HCEC 1CT (cell line): ENCODE measurements around the gene SYT14.
"Not testable (repeated sequence)": the region's sequence is repeated elsewhere in the genome, so short reads cannot be mapped to it uniquely, and the experiment has no call there.

Source experiments
- DNase-seq: peaks from one replicate; pipeline ENCODE4 v3.0.0-alpha.2; 2017

SYT14 gene

DNA sequence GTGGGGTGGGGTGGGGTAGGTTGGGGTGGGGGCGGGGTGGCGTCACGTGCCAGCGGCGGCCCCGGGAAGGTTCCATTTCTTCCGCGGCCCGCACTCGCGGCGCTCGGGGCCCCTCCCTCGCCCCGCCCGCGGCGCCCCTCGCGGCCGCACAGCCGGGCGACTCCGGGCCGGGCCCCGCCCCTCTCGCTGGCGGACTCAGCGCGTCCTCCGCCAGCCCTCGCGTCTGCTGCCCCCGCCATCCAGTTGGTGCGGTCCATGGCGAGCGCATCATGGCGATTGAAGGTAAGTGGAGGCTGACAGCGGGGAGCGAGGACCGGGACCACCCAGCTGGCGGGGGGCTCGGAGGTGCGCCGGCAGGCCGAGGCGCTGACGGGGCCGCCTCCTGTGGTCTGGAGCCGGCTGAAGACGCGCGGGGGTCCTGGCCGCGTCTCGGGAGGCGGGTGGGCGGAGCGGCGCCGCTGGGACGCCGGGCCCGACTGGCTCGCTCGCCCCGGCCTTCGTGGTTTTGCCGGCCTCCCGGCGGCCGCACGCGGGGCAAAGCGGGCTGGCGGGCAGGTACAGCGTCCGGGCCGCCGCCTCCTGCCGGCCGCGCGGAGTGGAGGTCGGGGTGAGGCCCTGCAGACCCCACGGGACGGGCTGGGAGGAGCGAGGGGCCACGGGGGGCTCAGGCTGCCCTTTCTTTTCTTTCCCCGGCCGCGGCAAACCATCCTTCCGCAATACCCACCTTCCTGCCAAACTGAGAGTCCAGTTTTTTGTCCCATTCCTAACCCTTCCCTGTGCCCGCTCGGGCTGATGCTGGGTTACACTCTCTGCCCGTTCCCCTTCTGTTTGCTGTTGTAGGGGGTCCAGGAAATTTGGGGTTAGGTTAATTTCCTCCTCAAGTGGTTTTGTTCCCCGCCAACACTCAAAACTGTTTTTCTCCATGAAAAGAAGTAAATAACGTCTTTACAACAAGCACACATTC, at the start of gene SYT14:
TSS of gene SYT14 (plus strand) at position 222 of the 964 bp plus-strand sequence. CDS start at position 270, 48 bp downstream.
- DNase-seq, result no peak

DNA sequence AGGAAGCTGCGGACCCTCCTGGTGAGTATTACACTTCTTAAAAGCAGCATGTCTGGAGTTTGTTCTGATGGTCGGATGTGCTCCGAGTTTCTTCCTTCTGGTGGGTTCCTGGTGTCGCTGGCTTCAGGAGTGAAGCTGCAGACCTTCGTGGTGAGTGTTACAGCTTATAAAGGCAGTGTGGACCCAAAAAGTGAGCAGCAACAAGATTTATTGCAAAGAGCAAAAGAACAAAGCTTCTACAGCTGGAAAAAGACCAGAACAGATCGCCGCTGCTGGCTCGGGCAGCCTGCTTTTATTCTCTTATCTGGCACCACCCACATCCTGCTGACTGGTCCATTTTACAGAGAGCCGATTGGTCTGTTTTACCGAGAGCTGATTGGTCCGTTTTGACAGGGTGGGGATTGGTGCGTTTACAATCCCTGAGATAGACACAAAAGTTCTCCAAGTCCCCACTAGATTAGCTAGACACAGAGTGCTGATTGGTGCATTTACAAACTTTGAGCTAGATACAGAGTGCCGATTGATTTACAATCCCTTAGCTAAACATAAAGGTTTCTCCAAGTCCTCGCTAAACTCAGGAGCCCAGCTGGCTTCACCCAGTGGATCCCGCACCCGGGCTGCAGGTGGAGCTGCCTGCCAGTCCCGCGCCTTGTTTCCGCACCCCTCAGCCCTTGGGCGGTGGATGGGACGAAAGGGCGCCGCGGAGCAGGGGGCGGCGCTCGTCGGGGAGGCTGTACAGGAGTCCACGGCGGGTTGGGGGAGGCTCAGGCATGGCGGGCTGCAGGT, 49.5 kb upstream of the SYT14 start:
- DNase-seq, result not testable (repeated sequence)

DNA sequence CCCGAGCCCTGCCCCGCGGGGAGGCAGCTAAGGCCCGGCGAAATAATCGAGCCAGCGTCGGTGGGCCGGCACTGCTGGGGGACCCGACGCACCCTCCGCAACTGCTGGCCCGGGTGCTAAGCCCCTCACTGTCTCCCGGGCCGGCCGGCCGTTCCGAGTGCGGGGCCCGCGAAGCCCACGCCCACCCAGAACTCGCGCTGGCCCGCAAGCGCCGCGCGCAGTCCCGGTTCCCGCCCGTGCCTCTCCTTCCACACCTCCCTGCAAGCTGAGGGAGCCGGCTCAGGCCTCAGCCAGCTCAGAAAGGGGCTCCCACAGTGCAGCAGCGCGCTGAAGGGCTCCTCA, 49.0 kb upstream of the SYT14 start:
- no peak for DNase-seq

DNA sequence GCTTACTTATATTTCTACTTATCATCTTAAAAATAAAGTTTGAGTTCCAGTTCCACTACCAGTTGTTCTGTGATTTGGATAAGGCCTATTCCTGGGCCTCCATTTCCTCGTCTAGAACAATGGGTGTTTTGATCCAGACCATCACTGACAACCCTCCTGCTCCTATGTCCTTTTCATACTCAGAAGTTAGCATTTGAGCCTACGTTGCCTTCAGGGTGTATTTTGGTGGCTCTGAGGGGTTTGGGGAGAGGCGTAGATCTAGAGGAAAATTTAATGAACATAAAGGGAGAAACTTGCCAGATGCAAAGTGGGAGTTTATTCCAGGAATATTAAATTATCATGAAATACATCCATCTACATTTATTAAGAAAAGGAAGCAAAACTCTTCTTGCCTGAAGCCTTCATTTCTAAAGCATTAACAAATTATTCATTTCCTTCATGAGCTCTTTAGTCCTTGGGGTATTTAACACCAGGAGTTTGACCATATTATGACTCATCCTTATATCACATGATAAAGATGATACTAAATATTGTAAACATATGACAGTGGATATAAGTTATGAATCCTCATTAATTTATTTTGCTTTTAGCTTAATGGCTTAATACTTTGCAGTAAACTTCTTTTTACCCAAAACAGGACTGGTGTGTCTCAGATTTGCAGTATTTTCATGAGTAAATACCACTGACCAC, 47.2 kb upstream of the SYT14 start:
- peak; percentile 71 for DNase-seq

DNA sequence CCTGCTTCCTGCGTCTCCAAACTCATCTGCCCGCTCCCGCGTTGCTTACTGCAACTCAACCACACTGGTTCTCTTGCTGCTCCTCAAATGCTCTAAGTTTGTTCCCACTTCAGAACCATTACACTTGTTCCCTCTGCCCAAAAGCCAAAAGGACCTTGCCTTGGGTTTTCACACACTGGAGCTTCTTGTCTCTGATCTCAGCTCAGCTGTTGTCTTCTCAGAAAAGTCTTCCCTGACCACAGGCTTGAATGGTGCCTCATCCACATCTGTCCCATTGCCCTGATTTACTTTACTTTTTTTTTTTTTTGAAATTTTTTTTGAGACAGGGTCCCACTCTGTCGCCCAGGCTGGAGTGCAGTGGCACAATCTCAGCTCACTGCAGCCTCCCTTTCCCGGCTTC, 44.3 kb upstream of the SYT14 start:
- DNase-seq, result no peak

DNA sequence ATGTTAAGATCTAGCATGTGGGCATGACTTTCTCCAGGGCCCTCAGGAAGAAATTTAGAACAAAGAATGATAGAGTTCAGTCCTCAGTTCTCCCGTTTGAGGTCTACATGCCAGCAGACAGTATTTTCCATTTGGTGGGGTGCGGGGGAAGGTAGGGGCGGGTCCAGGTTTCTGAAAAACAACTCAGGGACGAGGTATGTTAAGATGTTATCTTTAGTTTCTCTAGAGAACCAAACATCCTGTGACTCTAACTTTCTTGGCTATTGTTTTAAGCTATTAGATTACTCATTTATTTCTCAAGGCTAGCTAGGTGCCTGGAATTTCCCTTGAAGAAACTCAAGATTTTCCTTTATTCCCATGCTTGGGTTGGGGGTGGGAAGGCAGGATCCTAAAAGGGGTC, 42.3 kb upstream of the SYT14 start:
- peak; percentile 82 for DNase-seq

DNA sequence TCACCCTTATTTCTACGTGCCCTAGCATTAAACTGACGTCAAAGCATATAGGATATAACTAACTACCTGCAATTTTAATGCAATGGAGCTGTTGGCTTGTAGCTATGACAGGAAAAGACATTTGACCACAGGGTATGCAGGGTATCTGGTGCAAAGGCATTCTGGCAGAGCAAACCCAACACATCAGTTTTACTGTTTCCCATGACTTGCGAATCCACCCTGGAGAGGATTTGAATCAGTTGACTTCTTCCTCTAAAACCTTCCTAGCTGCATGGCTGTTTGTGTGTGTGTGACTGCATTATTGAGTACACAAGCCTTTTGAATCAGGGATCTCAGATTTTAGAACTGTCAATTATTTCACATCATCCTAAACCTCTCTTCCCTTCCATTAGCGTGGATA, 41.7 kb upstream of the SYT14 start:
- DNase-seq, result no peak

DNA sequence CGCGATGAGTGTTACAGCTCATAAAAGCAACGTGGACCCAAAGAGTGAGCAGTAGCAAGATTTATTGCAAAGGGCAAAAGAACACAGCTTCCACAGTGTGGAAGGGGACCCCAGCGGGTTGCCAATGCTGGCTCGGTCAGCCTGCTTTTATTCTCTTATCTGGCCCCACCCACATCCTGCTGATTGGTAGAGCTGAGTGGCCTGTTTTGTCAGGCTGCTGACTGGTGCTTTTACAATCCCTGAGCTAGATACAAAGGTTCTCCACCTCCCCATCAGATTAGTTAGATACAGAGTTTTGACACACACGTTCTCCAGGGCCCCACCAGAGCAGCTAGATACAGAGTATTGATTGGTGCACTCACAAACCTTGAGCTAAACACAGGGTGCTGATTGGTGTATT, 39.7 kb upstream of the SYT14 start:
- DNase-seq, result not testable (repeated sequence)

DNA sequence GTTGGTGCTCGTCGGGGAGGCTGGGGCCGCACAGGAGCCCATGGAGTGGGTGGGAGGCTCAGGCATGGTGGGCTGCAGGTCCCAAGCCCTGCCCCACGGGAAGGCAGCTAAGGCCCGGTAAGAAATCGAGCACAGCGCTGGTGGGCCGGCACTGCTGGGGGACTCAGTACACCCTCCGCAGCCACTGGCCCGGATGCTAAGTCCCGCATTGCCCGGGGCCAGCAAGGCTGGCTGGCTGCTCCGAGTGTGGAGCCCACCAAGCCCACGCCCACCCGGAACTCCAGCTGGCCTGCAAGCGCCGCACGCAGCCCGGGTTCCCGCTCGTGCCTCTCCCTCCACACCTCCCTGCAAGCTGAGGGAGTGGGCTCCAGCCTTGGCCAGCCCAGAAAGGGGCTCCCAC, 39.2 kb upstream of the SYT14 start:
- DNase-seq, result not testable (repeated sequence)

DNA sequence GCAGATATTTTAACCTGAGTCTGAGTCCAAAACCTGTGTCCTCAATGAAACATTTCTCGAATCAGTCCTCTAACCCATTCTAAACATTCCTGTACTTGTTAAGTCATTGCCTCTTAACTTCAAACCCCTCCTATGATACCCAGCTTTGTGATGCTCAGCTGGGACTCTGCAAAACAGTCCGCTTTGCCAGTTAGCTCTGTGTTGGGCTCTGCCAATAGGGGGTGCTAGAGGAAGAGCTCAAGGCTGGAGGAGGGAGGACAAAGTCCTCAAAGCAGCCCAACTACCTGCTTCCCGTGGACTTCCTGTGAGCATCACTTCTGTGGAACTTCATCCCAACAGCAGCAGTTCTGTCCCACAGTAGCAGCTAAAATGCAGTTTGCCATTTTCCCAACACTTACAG, 38.1 kb upstream of the SYT14 start:
- DNase-seq, result no peak

DNA sequence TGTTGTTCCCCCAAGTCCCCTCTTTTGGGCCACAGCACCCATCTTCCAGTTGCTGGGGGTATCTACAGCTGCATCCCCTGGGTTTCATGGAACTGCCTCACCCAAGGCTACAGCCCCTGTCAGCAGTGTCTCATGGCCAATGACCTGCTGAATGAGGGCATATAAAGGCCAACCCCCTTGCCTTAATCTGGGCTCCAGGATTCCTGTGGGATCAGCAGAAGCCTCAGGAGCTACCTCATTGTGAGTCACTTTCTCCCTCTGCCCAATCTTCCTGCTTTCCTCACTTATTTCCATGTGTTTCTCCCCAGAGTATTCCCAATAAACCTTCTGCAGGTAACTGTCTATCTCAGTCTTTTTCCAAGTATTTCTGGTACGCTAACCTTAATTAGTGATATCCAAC, 37.3 kb upstream of the SYT14 start:
- DNase-seq, result peak; percentile 90

DNA sequence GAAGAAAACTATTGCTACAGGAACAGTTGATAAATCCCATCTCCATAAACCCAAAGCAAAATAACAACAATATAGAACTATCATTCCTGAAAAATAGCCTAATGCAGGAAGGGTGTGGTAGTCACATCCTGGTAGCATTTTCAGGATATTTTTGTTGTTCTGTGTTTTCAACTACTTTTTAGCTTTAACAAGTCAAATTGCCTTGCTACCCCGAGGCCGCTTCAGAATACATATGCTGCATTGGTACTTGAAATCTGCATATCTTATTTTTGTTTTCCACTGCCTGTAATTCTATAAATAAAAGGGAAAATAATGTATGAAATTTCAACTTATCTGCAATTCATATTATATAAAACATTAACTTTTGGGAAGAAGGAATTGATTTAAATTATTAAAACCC, 36.8 kb upstream of the SYT14 start:
- DNase-seq, result no peak

DNA sequence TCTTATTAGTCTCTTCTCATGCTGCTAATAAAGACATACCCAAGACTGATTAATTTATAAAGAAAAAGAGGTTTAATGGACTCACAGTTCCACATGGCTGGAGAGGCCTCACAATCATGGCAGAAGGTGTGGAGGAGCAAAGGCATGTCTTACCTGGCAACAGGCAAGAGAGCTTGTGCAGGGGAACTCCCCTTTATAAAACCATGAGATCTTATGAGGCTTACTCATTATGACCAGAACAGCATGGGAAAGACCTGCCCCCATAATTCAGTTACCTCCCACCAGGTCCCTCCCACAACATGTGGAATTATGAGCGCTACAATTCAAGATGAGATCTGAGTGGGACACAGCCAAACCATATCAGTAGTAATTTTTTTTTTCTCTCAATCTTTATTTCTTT, 33.2 kb upstream of the SYT14 start:
- DNase-seq, result not testable (repeated sequence)

DNA sequence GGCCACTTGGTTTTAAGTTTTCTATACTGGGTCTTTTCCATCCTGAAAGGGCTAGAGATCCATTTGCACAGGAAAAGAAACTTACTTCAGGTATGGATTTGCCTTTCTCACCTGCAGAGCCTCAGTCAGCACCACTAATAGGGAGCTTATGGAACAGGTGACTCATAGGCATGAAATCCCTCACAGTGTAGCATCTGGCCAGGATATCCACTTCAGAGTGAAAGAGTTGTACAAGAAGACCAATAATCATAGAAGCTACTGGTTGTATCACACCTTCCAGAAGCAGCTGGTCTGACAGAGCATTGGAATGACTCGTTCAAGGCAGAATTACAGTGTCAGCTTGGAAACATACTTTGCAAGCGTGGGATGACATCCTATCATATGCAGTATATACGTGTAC, 26.3 kb upstream of the SYT14 start:
- no peak for DNase-seq

DNA sequence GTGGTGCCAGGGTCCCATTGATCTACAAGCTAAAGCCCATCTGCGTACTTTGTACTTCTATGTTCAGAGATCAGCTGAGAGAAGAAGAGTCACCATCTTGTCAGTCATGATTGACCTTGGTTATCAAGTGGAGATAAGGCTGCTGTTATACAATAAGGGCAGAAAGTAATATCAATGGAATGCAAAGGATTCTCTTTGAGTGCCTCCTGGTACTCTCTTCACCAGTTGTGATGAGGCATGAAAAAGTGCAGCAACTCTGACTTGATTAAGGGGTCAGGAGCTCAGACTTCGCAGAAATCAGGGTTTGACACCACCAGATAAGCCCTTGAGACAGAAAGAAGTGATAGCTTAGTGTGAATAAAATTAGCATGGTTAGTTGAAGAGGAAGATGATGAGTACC, 25.7 kb upstream of the SYT14 start:
- DNase-seq, result no peak

DNA sequence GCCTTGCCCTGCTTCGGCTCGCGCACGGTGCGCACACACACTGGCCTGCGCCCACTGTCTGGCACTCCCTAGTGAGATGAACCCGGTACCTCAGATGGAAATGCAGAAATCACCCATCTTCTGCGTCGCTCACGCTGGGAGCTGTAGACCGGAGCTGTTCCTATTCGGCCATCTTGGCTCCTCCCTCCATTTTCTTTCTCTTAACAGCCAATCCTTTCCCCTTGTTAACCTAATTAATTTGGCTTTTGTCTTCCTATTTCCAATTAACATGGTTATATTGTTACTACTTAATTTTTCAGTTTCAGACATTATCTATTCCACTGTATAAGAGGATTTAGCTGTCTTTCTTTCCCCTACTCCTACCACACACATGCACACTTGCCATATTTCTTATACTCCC, 18.4 kb upstream of the SYT14 start:
- not testable (repeated sequence) for DNase-seq

DNA sequence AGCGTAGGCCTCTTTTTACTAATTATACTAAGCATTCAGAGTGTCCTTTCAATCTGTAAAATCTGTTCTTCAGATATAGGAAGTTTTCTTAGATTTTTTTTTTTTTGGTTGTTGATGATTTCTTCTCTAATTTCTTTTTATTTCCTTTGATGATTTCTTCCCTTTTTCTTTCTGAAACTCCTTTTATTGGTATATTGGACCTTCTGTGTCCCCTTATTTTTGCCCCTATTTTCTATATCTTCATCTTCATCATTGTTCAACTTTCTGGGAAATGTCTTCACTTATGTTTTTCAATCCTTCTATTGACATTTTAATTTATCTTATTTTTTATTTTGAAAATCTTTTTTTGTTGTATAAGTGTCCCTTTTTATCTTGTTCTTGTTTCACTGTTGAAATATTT, 17.2 kb upstream of the SYT14 start:
- DNase-seq, result no peak

DNA sequence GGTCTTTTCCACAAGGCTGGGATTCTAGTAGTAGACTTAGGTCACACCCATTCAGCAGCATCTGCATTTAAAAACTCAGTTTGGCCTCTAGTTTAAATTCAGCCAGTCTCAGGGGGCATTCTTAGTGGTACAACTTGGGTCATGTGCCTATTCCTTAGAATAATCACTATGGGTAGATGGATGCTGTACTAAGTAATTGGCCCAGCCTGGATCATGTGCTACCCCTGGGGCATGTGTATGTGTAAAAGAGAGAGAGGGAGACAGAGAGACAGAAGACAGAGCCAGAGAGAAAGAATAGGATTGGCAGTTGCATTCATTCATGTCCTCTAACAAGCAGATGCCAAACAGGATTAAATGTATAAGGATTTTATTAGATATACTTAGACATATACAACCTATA, 13.6 kb upstream of the SYT14 start:
- DNase-seq, result no peak

DNA sequence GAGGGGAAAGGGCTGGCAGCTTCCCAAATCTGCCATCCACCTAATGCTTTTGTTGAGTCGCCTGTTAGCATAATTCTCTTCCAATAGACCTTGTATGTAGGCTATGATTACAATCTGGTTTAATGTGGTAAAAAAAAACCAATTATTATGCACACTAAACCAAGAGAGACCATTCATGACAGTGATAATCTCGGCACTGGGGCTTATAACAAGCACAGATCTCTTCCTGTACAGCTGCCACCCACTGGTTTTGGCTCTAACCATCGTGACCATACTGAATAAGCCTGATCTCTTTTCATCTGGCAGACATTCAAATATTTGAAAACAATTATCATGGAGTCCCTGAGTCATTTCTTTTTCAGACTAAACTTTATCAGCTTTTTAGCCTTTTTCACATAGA, 12.0 kb upstream of the SYT14 start:
- peak; percentile 87 for DNase-seq

DNA sequence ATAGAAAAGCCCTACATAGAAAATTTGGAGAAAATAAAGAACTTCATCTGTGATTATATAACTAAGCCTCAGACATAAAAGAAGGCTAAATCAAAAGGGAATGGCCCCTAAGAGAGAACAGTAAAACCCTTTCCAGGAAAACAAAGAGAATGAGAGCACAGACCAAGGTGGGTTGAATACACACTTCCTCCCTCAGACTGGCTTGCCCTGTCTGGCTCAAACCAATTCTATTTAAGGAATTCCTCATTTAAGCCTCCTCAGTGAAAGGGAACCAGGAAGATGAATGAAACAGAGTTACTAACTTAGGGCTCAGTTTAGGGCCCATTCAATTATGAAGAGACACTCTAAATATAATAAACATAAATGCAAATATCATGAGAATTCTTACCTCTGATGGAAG, 10.6 kb upstream of the SYT14 start:
- DNase-seq, result no peak

DNA sequence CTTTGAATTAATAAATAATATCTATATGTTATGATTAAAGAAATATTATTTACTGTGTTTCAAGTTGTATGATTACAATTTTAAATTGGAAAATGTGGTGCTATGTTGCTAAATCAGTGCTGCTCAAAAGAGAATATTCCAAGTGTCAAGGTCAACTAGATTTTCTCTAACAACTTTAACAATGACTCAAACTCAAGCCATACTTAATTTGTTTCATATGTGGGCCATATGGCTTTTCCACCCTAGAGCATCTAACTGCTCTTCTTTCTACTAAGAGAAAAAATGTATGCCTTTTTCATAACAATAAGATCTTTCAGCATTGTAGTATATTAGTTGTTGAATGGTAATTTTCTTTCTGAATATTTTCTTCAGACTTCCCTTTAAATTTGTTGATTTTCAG, 8.3 kb upstream of the SYT14 start:
- peak; percentile 70 for DNase-seq

DNA sequence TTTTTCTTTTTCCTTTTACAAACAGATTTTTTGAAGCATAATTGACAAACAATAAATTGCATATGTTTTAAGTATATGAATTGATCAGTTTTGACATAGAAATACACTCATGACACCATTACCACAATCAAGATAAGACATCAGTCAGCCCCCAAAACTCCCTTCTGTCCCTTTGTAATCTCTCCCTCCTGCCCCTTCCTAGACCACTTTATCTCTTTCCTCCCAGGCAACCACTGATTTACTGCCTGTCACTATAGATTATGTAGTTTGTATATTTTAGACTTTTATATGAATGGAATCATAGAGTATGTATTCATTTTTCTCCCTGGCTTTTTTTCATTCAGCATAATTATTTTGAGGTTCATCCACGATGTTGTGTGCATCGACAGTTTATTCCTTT, 6.9 kb upstream of the SYT14 start:
- DNase-seq, result no peak

DNA sequence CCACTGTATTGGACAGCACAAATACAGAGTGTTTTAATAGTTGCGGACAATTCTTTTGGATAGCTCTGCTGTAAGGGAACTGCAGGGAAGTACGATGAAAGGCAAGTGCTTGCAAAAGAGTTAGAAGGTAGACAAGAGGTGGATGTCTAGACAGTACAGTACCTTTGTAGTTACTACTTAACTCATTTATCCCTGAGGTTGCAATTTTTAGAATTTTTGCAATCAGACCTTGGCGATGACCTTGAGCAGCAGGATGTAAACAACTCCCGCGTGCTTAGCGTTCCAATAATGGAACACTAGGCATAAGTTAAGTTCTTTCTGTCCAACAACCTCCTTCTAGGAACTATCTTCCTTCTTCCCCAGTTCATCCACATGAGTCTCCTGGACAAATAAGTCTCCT, 1.9 kb upstream of the SYT14 start:
- DNase-seq, result no peak

DNA sequence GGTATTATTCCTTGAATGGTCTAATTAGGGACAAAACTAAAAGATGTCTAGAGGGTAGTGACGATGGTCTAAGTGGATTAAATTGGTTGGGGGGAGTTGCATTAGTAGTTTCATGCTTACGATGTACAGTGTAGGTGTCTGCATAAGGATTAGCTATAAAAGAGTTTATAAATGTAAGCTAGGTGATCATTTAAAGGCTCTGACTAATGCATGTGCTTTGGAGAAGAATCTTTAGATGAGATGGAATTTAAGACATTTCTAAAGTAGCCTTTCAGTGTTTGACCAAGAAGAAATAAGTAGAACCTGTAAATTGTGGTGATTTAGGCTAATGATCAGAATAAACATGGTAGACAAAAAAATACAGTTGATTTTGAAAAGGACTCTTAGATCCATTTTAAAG, 7.4 kb downstream of the SYT14 start:
- no peak for DNase-seq
